ENCODE data around the gene MCCD1.

The MCCD1 gene

GRCh38 chr6:31574106-31575061, 45.6 kb downstream of the MCCD1 start:
- DNase-seq (ENCODE audit: low read depth in 2 of 2): no peak
- H3K4me3 ChIP-seq (replicated peaks in 1 of 2; ENCODE audit: low read depth in 2 of 2, low read length in 2 of 2): no peak overlapping the region
- TF ChIP-seq, protein P1, sequence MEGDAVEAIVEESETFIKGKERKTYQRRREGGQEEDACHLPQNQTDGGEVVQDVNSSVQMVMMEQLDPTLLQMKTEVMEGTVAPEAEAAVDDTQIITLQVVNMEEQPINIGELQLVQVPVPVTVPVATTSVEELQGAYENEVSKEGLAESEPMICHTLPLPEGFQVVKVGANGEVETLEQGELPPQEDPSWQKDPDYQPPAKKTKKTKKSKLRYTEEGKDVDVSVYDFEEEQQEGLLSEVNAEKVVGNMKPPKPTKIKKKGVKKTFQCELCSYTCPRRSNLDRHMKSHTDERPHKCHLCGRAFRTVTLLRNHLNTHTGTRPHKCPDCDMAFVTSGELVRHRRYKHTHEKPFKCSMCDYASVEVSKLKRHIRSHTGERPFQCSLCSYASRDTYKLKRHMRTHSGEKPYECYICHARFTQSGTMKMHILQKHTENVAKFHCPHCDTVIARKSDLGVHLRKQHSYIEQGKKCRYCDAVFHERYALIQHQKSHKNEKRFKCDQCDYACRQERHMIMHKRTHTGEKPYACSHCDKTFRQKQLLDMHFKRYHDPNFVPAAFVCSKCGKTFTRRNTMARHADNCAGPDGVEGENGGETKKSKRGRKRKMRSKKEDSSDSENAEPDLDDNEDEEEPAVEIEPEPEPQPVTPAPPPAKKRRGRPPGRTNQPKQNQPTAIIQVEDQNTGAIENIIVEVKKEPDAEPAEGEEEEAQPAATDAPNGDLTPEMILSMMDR (IDR thresholded peaks at IDR 0.05; ENCODE audit: low read depth, low read length): no peak

DNA sequence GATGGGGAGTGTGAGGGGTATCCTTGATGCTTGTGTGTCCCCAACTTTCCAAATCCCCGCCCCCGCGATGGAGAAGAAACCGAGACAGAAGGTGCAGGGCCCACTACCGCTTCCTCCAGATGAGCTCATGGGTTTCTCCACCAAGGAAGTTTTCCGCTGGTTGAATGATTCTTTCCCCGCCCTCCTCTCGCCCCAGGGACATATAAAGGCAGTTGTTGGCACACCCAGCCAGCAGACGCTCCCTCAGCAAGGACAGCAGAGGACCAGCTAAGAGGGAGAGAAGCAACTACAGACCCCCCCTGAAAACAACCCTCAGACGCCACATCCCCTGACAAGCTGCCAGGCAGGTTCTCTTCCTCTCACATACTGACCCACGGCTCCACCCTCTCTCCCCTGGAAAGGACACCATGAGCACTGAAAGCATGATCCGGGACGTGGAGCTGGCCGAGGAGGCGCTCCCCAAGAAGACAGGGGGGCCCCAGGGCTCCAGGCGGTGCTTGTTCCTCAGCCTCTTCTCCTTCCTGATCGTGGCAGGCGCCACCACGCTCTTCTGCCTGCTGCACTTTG, 46.7 kb downstream of the MCCD1 start, which contains the start of gene TNF:
Gene TNF (plus strand): TSS at position 231 of the 567 bp plus-strand sequence. CDS start 177 bp downstream, at position 408.
- DNase-seq (ENCODE audit: low read depth in 2 of 2): peak in 1 of 2 donors; percentile 39
- H3K4me3 ChIP-seq (replicated peaks in 1 of 2; ENCODE audit: low read depth in 2 of 2, low read length in 2 of 2): no peak within 1 kb of the TSS
- TF ChIP-seq, protein P1 (IDR thresholded peaks at IDR 0.05; ENCODE audit: low read depth, low read length): no peak

DNA sequence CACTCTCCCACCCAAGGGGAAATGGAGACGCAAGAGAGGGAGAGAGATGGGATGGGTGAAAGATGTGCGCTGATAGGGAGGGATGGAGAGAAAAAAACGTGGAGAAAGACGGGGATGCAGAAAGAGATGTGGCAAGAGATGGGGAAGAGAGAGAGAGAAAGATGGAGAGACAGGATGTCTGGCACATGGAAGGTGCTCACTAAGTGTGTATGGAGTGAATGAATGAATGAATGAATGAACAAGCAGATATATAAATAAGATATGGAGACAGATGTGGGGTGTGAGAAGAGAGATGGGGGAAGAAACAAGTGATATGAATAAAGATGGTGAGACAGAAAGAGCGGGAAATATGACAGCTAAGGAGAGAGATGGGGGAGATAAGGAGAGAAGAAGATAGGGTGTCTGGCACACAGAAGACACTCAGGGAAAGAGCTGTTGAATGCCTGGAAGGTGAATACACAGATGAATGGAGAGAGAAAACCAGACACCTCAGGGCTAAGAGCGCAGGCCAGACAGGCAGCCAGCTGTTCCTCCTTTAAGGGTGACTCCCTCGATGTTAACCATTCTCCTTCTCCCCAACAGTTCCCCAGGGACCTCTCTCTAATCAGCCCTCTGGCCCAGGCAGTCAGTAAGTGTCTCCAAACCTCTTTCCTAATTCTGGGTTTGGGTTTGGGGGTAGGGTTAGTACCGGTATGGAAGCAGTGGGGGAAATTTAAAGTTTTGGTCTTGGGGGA, 47.4 kb downstream of the MCCD1 start:
- TF ChIP-seq, protein P1 (IDR thresholded peaks at IDR 0.05; ENCODE audit: low read depth, low read length): no peak
- DNase-seq (ENCODE audit: low read depth in 2 of 2): peak in 1 of 2 donors; percentile 33
- H3K4me3 ChIP-seq (replicated peaks in 1 of 2; ENCODE audit: low read depth in 2 of 2, low read length in 2 of 2): no peak overlapping the region

DNA sequence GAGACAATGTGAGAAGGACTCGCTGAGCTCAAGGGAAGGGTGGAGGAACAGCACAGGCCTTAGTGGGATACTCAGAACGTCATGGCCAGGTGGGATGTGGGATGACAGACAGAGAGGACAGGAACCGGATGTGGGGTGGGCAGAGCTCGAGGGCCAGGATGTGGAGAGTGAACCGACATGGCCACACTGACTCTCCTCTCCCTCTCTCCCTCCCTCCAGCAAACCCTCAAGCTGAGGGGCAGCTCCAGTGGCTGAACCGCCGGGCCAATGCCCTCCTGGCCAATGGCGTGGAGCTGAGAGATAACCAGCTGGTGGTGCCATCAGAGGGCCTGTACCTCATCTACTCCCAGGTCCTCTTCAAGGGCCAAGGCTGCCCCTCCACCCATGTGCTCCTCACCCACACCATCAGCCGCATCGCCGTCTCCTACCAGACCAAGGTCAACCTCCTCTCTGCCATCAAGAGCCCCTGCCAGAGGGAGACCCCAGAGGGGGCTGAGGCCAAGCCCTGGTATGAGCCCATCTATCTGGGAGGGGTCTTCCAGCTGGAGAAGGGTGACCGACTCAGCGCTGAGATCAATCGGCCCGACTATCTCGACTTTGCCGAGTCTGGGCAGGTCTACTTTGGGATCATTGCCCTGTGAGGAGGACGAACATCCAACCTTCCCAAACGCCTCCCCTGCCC, 48.3 kb downstream of the MCCD1 start:
- TF ChIP-seq, protein P1 (IDR thresholded peaks at IDR 0.05; ENCODE audit: low read depth, low read length): no peak
- DNase-seq (ENCODE audit: low read depth in 2 of 2): no peak

DNA sequence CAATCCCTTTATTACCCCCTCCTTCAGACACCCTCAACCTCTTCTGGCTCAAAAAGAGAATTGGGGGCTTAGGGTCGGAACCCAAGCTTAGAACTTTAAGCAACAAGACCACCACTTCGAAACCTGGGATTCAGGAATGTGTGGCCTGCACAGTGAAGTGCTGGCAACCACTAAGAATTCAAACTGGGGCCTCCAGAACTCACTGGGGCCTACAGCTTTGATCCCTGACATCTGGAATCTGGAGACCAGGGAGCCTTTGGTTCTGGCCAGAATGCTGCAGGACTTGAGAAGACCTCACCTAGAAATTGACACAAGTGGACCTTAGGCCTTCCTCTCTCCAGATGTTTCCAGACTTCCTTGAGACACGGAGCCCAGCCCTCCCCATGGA, 48.8 kb downstream of the MCCD1 start:
- DNase-seq (ENCODE audit: low read depth in 2 of 2): no peak
- TF ChIP-seq, protein P1 (IDR thresholded peaks at IDR 0.05; ENCODE audit: low read depth, low read length): no peak
- no peak overlapping the region for H3K4me3 ChIP-seq (replicated peaks in 1 of 2; ENCODE audit: low read depth in 2 of 2, low read length in 2 of 2)

More for the DNA sequence above, 48.3 kb downstream of the MCCD1 start:
- no peak overlapping the region for H3K4me3 ChIP-seq (replicated peaks in 1 of 2; ENCODE audit: low read depth in 2 of 2, low read length in 2 of 2)

All from cardiac fibroblast (primary cell).